Dendritic cell treated with granulocyte-macrophage colony-stimulating factor and Interleukin-4, amounts not matched to agents 40 ng/mL and 50 ng/mL, for 4 days (primary cell): ENCODE data around the gene GPSM3.
A peak's percentile ranks its signal among the peaks of the same experiment; 100 is the strongest.
"Not testable (repeated sequence)": the region's sequence is repeated elsewhere in the genome, so short reads cannot be mapped to it uniquely, and the experiment has no call there.

Experiments used
- H3K27ac Mint-ChIP-seq: one replicate; pipeline ENCODE4 v1.8.0; 2022; ENCODE audit warnings: mild to moderate bottlenecking, mixed read lengths
- H3K27me3 Mint-ChIP-seq: one replicate; pipeline ENCODE4 v1.8.0; 2022; ENCODE audit warnings: mild to moderate bottlenecking, mixed read lengths
- H3K36me3 Mint-ChIP-seq: one replicate; pipeline ENCODE4 v1.8.0; 2022; ENCODE audit warnings: low read depth, mixed read lengths
- H3K4me1 Mint-ChIP-seq: one replicate; pipeline ENCODE4 v1.8.0; 2022; ENCODE audit warnings: low read depth, mixed read lengths
- H3K4me3 Mint-ChIP-seq: one replicate; pipeline ENCODE4 v1.8.0; 2022; ENCODE audit warnings: mild to moderate bottlenecking, moderate library complexity, mixed read lengths
- H3K9me3 Mint-ChIP-seq: one replicate; pipeline ENCODE4 v1.8.0; 2022; ENCODE audit warnings: mixed read lengths
- intact Hi-C: fragments of 100-400 bp; cut with micrococcal nuclease; formaldehyde crosslinking; loops from one replicate; pipeline ENCODE4 v1.15.0; 2022

GPSM3 gene

DNA sequence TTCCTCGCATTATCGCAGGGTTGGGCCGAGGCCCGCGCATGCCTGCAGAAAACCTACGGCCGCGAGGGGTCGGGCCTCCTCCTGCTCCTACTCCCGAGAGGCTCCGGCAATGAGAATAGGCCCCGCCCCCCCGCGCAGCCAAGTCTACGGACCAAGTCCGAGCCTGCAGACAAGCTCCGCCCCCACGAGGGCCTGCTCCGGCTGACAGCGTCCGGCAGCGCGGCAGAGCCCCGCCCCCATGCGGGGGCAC lies 3.1 kb upstream of the GPSM3 start:
- Mint-ChIP-seq H3K27me3 (peaks cover 5% of the 10 kb centered on the region), H3K4me1 (peaks cover 64% of the 10 kb centered on the region), H3K36me3 (peaks cover 34% of the 10 kb centered on the region), H3K4me3 (peak overlapping the region; percentile 94), H3K27ac (peak overlapping the region; percentile 99), H3K9me3 (no peaks in the 10 kb centered on the region)
- intact Hi-C loops: loop anchor here (1.0 to 2.0 kb wide), 2 partner anchors 17 to 77 kb away; partner anchors contain the start of gene RNF5

DNA sequence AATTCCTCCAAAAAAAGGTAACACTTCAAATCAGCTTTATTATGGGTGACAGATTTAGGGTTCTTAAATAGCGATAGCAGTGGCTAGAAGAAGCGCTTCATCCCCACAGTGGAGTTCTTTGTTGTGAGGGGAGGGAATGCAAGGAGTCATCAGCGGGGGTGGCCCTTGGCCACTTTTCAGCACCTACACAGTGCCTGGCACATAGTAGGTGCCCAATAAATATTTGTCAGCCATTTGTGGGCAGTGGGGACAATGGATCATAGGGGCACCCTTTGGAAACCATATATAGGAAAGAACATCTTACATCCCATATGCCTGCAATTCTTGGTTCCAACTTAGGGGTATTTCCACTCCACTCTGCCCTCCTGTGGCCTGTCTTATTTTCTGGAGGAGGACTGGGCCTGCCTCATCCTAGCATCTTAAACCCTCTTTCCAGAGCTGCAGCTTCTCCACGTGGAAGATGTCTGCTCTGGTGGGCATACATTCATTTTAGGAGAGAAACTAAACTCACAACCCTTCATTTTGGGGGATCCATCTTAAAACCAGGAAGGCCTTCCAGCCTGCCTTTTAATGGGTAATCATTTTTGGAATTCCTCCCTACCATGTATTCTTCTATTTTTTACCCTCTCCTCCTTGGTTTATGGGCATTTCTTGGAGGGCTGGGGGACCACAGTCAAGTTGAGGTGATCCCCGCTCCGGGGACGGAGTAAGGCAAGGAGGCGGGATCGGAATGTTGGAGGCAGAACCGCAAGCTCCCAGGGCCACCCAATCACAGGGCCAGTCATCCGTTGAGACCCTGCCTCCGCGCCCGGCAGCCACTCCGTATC lies 2.6 kb upstream of the GPSM3 start:
- intact Hi-C loops: loop anchor here (1.0 to 2.0 kb wide), 2 partner anchors 17 to 76 kb away; partner anchors contain the start of gene RNF5
- Mint-ChIP-seq H3K4me1 (peaks cover 64% of the 10 kb centered on the region), H3K27me3 (no peaks in the 10 kb centered on the region), H3K4me3 (peak overlapping the region; percentile 94), H3K36me3 (peaks cover 40% of the 10 kb centered on the region), H3K9me3 (no peaks in the 10 kb centered on the region), H3K27ac (peak overlapping the region; percentile 99)

DNA sequence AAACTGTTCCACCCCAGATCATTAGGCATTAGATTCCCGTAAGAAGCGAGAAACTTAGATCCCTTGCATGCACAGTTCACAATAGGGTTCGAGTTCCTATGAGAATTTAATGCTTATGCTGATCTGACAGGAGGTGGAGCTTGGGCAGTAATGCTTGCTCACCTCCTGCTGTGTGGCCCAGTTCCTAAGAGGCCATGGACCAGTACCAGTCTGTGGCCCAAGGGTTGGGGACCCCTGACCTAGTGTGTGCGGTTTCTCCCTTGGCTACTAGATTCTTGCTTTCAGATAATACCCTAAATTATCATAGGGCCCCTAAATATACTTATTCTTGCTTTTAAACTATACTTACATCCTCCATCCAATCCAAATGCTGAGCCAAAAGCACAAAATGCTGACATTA lies 1.9 kb upstream of the GPSM3 start:
- H3K4me3 Mint-ChIP-seq: no peak overlapping the region
- H3K36me3 Mint-ChIP-seq: peaks cover 43% of the 10 kb centered on the region
- peak overlapping the region; percentile 99 for H3K27ac Mint-ChIP-seq
- peaks cover 64% of the 10 kb centered on the region for H3K4me1 Mint-ChIP-seq
- H3K27me3 Mint-ChIP-seq: no peaks in the 10 kb centered on the region
- intact Hi-C loops: loop anchor here (2.0 kb wide), 1 partner anchor 76 kb away; no protein-coding TSS in a partner anchor
- H3K9me3 Mint-ChIP-seq: no peaks in the 10 kb centered on the region

DNA sequence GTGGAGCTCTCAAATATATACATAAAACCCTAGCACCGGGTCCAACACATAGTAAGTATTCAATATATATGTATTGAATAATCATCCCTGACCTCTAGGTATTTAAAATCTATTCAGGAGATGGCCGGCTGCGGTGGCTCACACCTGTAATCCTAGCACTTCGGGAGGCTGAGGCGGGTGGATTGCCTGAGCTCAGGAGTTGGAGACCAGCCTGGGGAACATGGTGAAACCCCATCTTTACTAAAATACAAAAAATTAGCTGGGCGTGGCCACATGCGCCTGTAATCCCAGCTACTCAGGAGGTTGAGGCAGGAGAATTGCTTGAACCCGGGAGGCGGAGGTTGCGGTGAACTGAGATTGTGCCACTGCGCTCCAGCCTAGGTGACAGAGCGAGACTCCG lies 653 bp upstream of the GPSM3 start:
- Mint-ChIP-seq H3K4me1 (peaks cover 76% of the 10 kb centered on the region), H3K4me3 (peak overlapping the region; percentile 94), H3K27ac (peak overlapping the region; percentile 93), H3K36me3 (peaks cover 56% of the 10 kb centered on the region)
- intact Hi-C loops, H3K9me3 Mint-ChIP-seq, H3K27me3 Mint-ChIP-seq: not testable (repeated sequence)

DNA sequence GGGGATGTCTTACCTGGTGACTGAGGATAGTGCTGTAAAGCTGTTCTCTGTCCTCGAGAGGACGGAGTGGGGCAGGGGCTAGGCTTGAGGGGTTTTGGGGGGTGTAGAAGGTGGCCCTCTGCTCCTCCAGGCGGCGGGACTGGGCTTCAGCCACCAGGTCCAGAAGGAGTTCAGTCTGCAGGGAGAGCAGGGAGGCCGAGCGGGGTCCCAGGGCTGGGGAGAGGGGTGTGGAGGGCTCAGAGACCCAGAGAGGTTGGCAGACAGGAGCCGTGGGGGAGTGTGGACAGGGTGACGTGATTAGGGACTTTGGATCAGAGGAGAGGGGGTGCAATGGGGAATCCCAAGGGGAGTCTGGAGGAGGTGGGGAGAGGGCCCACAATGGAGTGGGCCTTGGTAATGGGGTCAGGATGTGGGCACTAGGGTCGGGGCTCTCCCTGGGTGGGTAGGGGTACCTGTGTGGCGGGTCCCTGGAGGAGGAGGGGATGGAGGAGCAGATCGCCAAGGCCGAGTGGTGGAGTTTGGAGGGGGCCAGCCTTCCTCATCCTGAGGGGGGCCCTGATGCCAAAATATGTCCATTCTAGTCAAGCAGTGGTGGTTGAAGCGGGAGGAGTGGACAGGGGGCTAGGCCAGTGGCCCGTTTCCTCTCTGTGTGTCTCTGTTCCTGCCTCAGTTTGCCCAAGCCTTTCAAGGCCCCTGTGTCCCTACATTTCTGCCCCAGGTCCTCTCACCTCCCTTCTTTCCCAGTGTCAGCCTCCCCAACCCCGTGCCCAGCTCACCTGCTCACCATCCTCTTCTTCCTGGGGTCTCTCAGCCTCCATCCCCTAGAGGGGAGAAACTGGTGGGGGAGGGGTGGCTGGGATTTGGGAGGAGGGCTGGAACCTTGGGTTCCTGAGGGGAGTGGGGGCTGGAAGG lies 491 bp downstream of the GPSM3 start:
- H3K4me3 Mint-ChIP-seq: peak overlapping the region; percentile 94
- H3K9me3 Mint-ChIP-seq: no peaks in the 10 kb centered on the region
- peaks cover 80% of the 10 kb centered on the region for H3K4me1 Mint-ChIP-seq
- peaks cover 64% of the 10 kb centered on the region for H3K36me3 Mint-ChIP-seq
- no peaks in the 10 kb centered on the region for H3K27me3 Mint-ChIP-seq
- peak overlapping the region; percentile 93 for H3K27ac Mint-ChIP-seq
- intact Hi-C loops: no loop called here

DNA sequence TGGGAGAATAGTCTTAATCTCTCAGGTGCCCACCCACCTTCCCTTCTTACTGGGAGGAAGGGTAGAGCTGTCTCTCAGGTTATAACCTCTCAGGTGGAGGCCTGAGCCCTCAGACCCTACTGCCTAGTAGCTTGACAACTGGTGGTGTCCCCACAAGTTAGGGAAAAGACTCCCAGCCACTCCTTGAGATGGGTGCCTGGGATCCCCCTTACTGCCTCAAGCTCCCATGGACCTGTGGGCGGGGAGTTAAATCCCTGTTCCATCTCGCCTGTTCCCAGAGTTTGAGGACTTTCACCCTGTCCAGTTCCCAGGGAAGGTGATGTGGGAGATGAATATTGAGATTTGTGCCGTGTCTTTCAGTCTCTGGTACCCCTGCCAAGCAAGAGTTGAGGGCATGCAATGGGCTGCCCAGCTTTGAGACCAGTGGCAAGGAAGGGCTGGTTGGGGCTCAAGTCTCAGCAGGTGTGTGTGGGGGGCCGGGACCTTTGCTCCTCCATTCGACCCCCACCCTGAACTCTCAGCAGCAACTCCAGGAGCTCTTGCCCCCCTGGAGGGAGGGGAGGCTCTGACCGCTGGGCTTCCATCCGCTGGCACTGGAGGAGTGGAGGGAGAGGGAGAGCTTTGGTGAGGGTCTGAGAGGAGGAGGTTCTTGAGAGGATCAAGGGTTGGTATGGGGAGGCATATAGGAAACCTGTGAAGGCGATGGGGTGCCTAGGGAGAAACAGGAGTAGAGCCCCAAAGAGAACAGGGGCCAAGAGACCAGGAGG lies 1.3 kb downstream of the GPSM3 start:
- intact Hi-C loops: no loop called here
- peak overlapping the region; percentile 93 for H3K27ac Mint-ChIP-seq
- peaks cover 65% of the 10 kb centered on the region for H3K36me3 Mint-ChIP-seq

DNA sequence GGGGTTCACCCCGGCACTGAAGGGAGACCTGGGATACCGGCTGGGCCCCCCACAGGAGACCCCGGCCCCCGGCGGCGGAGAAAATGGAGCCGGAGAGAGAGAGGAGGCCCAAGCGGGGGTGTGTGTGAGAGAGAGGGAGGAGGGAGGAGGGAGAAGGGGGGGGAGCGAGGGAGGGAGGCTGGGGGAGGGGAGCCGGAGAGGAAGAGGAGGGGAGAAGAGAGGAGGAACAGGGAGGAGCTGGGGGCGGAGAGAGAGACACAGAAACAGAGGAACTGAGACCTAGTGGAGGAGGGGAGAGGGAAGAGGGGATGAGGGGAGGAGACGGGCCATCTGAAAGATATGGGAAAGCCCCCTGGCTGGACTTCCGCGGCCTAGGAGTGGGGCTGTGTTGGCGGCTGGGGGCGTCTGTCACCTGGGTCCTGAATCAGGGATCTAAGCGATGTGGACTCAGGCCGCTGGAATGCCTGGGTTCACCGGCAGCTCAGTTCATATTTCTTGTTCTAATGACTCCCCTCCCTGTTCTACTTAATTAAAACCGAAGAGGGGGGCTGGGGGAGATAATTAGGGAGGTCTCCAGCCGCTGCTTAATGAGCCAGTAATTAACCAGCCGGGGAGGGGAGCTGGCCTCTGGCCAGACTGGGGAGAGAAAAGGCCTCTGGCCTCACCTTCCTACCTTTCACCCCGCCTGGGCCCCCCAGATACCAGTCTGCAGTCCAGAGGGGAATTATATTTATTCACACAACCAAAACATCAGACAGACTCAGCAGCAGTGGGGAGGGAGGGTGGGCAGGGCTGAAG lies 2.2 kb downstream of the GPSM3 start, which contains the start of gene PBX2:
Gene PBX2, minus strand, starts transcription at position 149 of the 798 bp plus-strand sequence. CDS start 287 bp downstream, outside the sequence.
- Mint-ChIP-seq H3K9me3 (no peaks in the 10 kb centered on the region), H3K4me1 (peaks cover 83% of the 10 kb centered on the region), H3K4me3 (peak within 1 kb of the TSS; percentile 95), H3K27me3 (no peaks in the 10 kb centered on the region), H3K36me3 (peaks cover 71% of the 10 kb centered on the region), H3K27ac (peak within 1 kb of the TSS; percentile 93)
- intact Hi-C loops: no loop called here

More for the DNA sequence above, 1.3 kb downstream of the GPSM3 start:
- H3K4me3 Mint-ChIP-seq: peak overlapping the region; percentile 94
- no peaks in the 10 kb centered on the region for H3K27me3 Mint-ChIP-seq
- peaks cover 80% of the 10 kb centered on the region for H3K4me1 Mint-ChIP-seq
- no peaks in the 10 kb centered on the region for H3K9me3 Mint-ChIP-seq

DNA sequence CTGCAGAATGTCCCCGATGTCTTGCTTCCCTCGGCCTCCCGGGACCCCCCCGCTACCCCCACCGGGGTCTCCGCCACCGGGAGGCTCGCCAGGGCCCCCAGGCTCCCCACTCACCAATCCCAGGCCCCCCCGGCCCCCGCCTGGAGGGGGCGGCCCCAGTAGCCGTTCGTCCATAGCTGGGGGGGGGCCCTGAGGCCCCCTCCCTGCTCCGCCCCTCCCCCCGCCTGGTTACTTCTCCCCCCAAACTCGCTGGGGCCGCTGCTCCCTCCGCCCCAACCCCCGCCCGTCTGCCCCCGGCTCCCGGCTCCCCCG lies 2.7 kb downstream of the GPSM3 start:
- peak overlapping the region; percentile 95 for H3K4me3 Mint-ChIP-seq
- H3K9me3 Mint-ChIP-seq: no peaks in the 10 kb centered on the region
- peaks cover 72% of the 10 kb centered on the region for H3K36me3 Mint-ChIP-seq
- intact Hi-C loops: no loop called here
- H3K4me1 Mint-ChIP-seq: peaks cover 78% of the 10 kb centered on the region
- H3K27ac Mint-ChIP-seq: peak overlapping the region; percentile 93
- H3K27me3 Mint-ChIP-seq: no peaks in the 10 kb centered on the region

DNA sequence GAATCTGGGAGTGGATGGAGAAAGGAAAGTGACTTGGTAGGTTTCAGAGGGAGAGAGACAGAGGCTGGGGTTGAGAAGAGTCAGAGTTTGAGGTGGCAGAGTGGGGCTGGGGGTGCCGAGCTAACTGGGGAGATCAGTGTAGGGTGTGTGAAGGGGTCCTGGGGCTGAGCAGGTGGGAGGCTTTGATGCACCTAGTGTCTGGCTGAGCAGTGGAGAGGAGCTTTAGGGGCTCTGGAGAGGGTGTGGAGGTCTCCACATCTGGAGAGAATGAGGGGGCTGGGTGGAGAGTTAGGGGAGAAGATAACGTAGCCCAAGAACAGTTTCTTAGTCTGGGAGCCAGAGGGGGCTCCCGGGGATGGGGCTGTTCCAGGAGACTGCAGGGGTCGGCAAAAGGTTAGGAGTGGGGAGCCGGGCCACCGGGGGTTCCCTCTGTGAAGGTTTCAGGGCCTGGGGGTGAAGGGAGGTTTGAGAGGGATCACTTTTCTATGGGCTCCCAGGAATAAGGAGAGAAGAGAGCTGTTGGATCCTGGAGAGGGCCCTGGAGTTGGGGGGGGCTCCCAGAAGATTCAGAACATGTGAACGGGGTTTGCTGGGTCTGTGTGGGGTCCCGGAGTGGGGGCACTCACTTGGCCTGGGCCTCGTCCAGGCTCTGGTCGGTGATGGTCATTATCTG lies 3.2 kb downstream of the GPSM3 start:
- peak overlapping the region; percentile 93 for H3K27ac Mint-ChIP-seq
- H3K36me3 Mint-ChIP-seq: peaks cover 74% of the 10 kb centered on the region
- H3K4me3 Mint-ChIP-seq: peak overlapping the region; percentile 95
- intact Hi-C loops: no loop called here
- no peaks in the 10 kb centered on the region for H3K27me3 Mint-ChIP-seq
- peaks cover 76% of the 10 kb centered on the region for H3K4me1 Mint-ChIP-seq
- no peaks in the 10 kb centered on the region for H3K9me3 Mint-ChIP-seq

DNA sequence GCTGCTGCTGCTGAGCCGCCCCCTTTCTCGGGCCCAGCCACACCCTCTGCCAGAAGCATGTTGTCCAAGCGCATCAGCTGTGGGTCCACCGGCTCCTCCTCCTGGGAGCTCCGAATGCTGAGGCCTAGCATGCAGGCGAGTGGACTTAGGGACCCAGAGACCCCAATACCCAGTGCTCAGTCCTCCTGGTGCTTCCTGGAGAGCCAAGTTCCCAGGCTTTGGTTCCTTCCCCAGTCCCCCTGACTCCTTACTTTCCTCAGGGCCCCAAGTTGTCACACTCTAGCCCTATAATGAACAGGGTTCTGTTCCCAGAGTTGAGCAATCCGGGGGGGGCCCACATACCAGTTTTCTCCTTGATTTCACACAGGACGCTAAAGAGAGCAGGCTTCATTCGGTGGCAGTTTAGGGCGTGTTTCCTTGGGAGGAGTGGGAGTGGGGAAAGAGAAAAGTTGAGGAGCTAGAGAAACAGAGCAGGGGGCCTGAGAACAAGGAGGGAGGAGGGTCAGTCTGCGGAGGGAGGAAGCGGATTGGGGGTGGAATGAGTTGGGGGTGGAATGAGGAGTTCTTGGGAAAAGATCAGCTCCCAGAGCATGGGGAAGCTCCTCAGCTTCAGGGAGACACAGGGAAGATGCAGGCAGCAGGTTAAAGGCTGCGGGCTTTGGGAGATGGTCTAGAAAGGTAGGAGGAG lies 3.9 kb downstream of the GPSM3 start:
- Mint-ChIP-seq H3K9me3 (no peaks in the 10 kb centered on the region), H3K4me1 (peaks cover 71% of the 10 kb centered on the region), H3K36me3 (peaks cover 81% of the 10 kb centered on the region), H3K27me3 (no peaks in the 10 kb centered on the region), H3K4me3 (peak overlapping the region; percentile 95), H3K27ac (peak overlapping the region; percentile 93)
- intact Hi-C loops: no loop called here

DNA sequence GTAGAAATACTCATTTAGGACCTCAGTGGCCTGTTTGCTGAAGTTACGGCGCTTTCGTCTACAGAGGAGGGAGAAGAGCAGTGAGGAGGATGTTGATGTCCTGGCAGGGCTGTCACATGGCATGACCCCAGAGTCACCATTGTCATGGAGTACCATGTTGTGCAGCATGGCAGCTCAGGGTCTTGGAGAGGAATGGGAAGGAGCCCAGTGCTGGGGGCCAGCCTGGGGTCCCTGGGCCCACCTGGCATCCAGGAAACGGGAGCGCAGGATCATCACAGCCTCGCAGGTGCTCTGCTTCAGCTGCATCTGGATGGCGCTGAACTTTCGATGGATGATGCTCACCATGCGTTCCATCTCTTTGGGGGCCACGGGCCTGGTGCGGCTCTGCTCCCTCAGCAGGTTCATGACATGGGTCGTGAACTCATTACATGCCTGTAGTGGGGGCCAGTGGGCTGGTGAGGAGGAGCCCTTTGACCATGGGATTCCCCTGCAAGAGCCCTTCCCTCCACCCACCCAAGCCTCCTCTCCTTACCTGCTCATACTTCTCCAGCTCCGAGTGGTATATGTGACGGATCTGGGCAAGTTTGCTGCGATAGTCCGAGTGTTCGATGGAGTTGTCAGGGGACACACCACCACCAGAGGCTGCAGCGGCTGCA lies 4.6 kb downstream of the GPSM3 start:
- H3K27me3 Mint-ChIP-seq, intact Hi-C loops, H3K9me3 Mint-ChIP-seq: not testable (repeated sequence)
- H3K27ac Mint-ChIP-seq: peak overlapping the region; percentile 93
- peak overlapping the region; percentile 95 for H3K4me3 Mint-ChIP-seq
- peaks cover 88% of the 10 kb centered on the region for H3K36me3 Mint-ChIP-seq
- H3K4me1 Mint-ChIP-seq: peaks cover 69% of the 10 kb centered on the region
